Measurements from ENCODE around the gene ABHD18.
A peak's percentile ranks its signal among the peaks of the same experiment; 100 is the strongest.
"Not testable (repeated sequence)": the region's sequence is repeated elsewhere in the genome, so short reads cannot be mapped to it uniquely, and the experiment has no call there.

The ABHD18 gene

DNA sequence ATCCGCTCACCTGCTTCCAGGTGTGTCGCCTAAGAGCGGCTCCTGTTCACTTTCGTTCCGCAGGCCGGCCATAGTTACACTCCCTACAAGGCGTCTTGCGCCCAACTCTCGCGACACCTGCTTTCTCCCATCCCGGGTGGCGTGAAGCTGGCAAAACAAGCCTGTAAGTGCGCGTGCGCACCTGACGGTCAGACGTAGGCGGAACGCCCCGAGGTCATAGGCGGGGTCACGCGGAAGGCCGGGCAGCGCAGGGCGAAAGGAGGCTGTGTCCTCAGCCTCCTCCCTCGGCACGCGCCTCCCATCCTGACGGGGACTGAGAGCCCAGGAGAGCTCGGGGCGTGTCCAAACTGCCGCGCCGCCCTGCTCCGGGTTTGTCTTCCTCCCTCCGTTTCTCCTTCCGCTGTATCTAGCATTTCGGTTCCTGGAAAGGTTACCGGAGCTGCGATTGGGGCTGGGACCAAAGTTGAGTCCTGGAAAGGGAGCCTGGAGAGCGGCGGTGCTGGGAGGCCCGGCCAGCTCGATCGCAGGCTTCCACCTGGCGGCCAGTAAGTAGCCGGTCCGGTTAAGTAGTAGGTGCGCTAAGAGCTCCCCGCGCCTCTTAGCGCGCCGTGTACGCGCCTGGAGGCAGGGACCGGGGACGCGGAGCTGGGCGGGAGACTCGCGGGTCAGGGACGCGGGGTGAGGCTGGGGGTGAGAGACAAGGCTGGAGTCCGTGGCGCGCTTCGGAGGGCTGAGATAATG, at the start of gene ABHD18, which contains the start of gene MFSD8:
Gene ABHD18, plus strand, starts transcription at position 345 of the 741 bp plus-strand sequence. CDS start 17,550 bp downstream, outside the sequence.
Gene MFSD8, minus strand, starts transcription at position 112 of the 741 bp plus-strand sequence. Its CDS starts 40 bp downstream, at position 72.
- peak; percentile 98 for DNase-seq (ENCODE audit: low spot score)

DNA sequence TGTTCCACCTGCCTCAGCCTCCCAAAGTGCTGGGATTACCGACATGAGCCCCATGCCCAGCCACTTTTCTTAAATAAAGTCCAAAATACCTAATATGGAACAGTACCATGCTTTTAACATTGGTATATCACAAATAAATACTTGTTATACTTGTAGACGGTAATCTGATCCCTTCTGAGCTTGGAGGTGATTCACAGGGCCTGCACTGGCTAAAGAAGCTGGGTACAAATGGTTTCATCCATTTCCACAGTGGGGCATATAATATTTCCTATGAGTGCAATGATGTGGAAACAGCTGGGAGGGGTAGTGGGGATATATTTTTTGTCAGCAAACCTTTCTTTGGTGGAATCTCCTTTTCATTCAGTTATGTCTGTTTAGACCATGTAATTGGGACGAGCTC, 48.7 kb upstream of the ABHD18 start:
- DNase-seq (ENCODE audit: low spot score) = no peak

GRCh38 chr4:127917151-127917550, 48.1 kb upstream of the ABHD18 start:
- DNase-seq (ENCODE audit: low spot score) = no peak

DNA sequence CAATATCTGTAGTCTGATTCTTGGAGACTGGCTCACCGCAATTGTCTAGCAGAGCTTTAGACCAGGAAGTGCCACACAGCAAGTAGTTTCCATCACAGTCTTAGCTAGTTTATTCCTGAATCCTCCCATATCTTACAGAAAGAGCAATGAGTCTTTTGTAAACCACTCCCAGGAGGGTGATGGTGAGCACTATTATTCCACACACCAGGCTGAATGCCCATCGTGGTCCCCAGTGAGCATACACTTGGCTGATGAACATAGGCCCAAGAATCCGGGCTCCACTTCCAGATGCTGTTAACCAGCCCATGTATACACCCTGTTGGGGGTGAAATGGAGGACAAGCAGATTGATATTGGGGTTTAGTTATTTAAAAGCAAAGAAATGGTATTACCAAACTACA, 44.7 kb upstream of the ABHD18 start:
- no peak for DNase-seq (ENCODE audit: low spot score)

- DNase-seq (ENCODE audit: low spot score) = no peak
Observed at GRCh38 chr4:127922226-127922625, 43.0 kb upstream of the ABHD18 start.

DNA sequence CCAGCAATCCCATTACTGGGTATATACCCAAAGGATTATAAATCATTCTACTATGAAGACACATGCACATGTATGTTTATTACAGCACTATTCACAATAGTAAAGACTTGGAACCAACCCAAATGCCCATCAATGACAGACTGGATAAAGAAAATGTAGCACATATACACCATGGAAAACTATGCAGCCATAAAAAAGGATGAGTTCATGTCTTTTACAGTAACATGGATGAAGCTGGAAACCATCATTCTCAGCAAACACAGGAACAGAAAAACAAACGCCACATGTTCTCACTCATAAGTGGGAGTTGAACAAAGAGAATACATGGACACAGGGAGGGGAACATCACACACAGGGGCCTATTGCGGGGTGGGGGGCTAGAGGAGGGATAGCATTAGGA, 39.5 kb upstream of the ABHD18 start:
- not testable (repeated sequence) for DNase-seq (ENCODE audit: low spot score)

DNA sequence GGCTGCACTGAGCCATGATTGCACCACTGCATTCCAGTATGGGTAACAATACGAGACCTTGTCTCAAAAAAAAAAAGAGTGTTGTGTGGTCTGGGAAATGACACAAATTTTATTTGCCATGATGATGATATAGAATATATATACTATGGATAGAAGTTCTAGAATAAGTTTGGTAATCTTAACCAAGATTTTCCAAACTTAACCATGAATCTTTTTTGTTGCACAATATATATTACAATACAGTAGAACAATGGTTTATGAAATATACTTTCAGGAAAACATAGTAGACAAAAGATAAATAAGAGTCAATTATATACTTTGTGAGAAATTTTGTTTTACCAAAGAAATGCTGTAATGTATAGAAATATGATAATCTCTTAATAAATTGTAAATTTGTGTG, 35.0 kb upstream of the ABHD18 start:
- DNase-seq (ENCODE audit: low spot score) = no peak

DNA sequence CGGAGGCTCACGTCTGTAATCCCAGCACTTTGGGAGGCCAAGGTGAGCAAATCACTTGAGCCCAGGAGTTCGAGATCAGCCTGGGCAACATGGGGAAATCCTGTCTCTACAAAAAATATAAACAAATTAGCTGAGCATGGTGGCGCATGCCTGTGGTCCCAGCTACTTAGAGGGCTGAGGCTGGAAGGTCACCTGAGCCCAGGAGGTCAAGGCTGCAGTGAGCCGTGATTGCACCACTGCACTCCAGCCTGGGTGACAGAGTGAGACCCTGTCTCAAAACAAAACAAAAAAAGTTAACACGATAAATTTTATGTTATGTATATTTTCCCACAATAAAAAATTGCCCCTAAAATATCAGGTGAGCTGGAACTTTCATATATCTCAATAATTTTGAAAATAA, 33.4 kb upstream of the ABHD18 start:
- DNase-seq (ENCODE audit: low spot score) = not testable (repeated sequence)

- no peak for DNase-seq (ENCODE audit: low spot score)
Observed at GRCh38 chr4:127936974-127937373, 28.2 kb upstream of the ABHD18 start.

DNA sequence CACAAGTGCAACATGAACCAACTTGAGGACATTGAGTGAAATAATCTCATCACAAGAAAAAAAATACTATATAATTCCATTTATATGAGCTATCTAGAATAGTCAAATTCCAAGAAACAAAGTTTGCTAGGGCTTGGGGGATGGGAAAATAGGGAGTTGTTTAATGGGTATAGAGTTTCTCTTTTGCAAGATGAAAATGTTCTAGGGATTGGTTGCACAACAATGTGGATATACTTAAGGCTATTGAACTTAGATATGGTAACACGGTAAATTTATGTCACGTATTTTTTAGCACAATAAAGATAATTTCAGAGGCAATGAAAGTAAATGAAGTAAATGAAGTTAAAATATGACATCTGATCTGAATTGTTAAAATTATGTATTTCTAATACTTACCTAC, 8.1 kb upstream of the ABHD18 start:
- no peak for DNase-seq (ENCODE audit: low spot score)

DNA sequence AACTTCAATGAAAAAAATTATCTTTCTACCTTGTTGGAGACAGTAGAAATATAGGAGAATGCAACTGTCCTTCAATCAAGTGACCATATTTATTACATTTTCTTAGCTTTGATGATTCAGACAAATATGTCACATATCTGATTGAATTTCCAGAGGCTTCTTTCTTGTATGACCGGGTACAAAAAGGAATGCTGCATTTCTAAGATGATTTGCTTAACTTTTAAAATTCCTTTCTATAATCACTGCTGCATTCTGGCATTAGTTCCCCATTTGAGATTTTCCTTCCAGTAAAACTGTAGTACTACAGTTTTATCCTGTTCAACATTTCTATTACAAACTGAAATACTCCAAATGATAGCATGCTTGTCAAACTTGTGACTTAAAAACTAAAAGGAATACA, 5.4 kb upstream of the ABHD18 start:
- DNase-seq (ENCODE audit: low spot score) = no peak

DNA sequence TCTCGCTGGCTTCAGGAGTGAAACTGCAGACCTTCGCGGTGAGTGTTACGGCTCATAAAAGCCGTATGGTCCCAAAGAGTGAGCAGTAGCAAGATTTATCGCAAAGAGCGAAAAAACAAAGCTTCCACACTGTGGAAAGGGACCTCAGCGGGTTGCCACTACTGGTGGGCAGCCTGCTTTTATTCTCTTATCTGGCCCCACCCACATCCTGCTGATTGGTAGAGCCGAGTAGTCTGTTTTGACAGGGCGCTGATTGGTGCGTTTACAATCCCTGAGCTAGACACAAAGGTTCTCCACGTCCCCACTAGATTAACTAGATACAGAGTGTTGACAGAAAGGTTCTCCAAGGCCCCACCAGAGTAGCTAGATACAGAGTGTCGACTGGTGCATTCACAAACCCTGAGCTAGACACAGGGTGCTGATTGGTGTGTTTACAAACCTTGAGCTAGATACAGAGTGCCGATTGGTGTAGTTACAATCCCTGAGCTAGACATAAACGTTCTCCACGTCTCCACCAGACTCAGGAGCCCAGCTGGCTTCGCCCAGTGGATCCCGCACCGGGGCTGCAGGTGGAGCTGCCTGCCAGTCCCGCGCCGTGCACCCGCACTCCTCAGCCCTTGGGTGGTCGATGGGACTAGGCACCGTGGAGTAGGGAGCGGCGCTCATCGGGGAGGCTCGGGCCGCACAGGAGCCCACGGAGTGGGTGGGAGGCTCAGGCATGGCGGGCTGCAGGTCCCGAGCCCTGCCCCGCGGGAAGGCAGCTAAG, 1.4 kb upstream of the ABHD18 start:
- DNase-seq (ENCODE audit: low spot score) = not testable (repeated sequence)

GRCh38 chr4:127964426-127965061, 662 bp upstream of the ABHD18 start:
- not testable (repeated sequence) for DNase-seq (ENCODE audit: low spot score)

GRCh38 chr4:127965803-127966175, 583 bp downstream of the ABHD18 start:
- peak; percentile 61 for DNase-seq (ENCODE audit: low spot score)

DNA sequence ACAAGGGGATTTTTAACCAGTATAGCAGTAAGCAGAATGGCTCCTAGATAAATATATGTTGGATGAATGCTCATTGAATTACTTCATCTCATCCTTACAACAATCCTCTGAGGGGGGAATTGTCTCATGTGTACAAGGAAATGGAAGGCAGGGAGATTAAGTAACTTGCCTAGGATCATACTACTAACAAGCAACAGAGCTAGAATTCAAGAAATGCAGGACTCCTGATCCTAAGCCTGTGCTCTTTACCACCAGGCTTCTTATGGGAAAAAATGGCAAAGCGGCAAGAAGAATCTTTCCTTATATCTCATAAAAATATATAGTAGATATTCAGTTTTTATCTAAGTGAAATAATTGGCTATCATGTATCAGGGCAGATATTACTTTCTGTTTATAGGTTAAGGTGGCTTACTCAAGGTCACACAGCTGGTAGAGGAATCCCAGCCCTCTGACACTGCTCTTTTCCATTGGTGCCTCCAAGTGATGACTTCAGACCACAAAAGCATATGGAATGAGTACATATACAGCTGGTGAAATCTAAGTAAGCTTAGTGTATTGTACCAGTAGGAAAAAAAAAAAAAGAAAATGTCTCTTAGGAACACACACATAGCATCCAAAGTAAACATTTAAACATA, 2.1 kb downstream of the ABHD18 start:
- DNase-seq (ENCODE audit: low spot score) = no peak

- DNase-seq (ENCODE audit: low spot score) = no peak
Observed at GRCh38 chr4:127968586-127968985, 3.4 kb downstream of the ABHD18 start.

- DNase-seq (ENCODE audit: low spot score) = not testable (repeated sequence)
Observed at GRCh38 chr4:127970925-127971324, 5.7 kb downstream of the ABHD18 start.

- no peak for DNase-seq (ENCODE audit: low spot score)
Observed at GRCh38 chr4:127975121-127975770, 10.0 kb downstream of the ABHD18 start.

DNA sequence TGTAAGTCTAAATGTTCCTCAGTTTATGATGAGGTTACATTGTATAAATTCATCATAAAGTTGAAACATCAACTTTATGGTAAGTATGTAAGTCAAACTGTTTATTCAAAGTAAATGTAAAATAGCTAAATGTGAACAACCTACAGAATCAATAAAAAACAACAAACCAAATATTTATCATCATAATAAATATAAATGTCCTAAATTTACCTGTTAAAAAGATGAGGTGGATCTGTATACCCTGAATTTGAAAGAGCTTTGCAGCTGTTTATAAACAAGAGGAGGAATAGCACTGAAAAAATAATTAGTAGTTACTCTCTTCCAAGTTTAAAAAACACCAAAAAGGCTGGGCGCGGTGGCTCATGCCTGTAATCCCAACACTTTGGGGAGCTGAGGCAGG, 13.7 kb downstream of the ABHD18 start:
- no peak for DNase-seq (ENCODE audit: low spot score)

- DNase-seq (ENCODE audit: low spot score) = no peak
Observed at GRCh38 chr4:127982445-127982844, 17.2 kb downstream of the ABHD18 start.

GRCh38 chr4:127985989-127986388, 20.8 kb downstream of the ABHD18 start:
- DNase-seq (ENCODE audit: low spot score) = no peak

DNA sequence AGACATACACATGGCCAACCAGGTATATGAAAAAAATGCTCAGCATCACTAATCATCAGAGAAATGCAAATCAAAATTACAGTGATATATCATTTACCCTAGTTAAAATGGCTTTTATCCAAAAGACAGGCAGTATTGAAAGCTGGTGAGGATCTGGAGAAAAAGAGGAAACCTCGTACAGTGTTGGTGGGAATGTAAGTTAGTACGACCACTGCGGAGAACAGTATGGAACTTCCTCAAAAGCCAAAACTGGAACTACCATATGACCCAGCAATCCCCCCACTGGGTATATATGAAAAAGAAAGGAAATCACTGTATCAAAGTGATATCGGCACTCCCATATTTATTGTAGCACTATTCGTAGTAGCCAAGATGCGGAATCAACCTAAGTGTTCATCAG, 23.4 kb downstream of the ABHD18 start:
- DNase-seq (ENCODE audit: low spot score) = no peak

All from cerebellar cortex (tissue), 1 donor.